ENCODE results near the gene CCDC190. TPM values are rescaled to one million over a fixed set of nuclear protein-coding genes. Genes with fewer than 3 reads are reported as not detected.
A peak's percentile ranks its signal among the peaks of the same experiment; 100 is the strongest.

Gene CCDC190
- polyA plus RNA-seq, 1 of the 3 experiments (the other 2 are of a cell fraction): 0.21 TPM

DNA sequence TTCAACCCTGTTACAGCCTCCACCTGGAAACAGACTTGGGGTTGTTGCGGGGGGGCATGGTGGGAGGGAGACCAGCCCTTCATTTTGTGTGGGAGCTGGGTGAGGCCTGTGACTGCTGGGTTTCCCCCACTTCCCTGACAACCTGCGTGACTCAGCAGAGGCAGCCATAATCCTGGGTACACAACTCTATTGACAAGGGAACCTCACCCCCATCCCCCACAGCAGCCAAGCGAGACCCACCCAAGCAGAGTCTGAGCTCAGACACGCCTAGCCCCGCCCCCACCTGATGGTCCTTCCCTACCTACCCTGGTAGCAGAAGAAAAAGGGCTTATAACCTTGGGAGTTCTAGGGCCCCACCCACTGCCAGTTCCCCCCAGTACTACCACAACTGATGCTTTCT, 8.0 kb upstream of the CCDC190 start:
- H3K9me2 ChIP-seq: no peaks in the 10 kb centered on the region
- ChIA-PET POLR2A (no interaction called here), CTCF (interaction anchor here (1.6 to 2.1 kb wide), 2 partner anchors 15 to 21 kb away, joined by 5 to 6 read pairs; no protein-coding TSS in a partner anchor)
- H3K79me2 ChIP-seq (ENCODE audit: insufficient read depth): no peaks in the 10 kb centered on the region
- no peak for DNase-seq
- peaks cover 9% of the 10 kb centered on the region for H3K9me3 ChIP-seq
- WGBS (ENCODE audit: low lambda C conversion rate): 84% methylated on average over 4 of the region's 5 CpGs
- TF ChIP-seq, protein P1, sequence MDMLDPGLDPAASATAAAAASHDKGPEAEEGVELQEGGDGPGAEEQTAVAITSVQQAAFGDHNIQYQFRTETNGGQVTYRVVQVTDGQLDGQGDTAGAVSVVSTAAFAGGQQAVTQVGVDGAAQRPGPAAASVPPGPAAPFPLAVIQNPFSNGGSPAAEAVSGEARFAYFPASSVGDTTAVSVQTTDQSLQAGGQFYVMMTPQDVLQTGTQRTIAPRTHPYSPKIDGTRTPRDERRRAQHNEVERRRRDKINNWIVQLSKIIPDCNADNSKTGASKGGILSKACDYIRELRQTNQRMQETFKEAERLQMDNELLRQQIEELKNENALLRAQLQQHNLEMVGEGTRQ (IDR thresholded peaks at IDR 0.05; ENCODE audit: borderline replicate concordance, low read depth, low read length): no peak
- TF ChIP-seq POLR2AphosphoS5 (IDR thresholded peaks at IDR 0.05; ENCODE audit: low read depth, low read length): no peak
- H3K27ac ChIP-seq (ENCODE audit: low read depth in 2 of 2, low read length in 1 of 2): no peak overlapping the region
- H3K4me3 ChIP-seq (ENCODE audit: low read depth in 2 of 2, low read length in 1 of 2): no peak overlapping the region
- no peaks in the 10 kb centered on the region for H4K20me1 ChIP-seq (ENCODE audit: insufficient read depth)
- H3K27me3 ChIP-seq (ENCODE audit: insufficient read depth): no peaks in the 10 kb centered on the region
- peaks cover 3% of the 10 kb centered on the region for H3F3A ChIP-seq (replicated peaks; ENCODE audit: insufficient read depth)
- H3K4me1 ChIP-seq (ENCODE audit: control insufficient read depth in 1 of 2, insufficient read depth in 2 of 2, low read depth in 1 of 2, low read length in 1 of 2): peaks cover 0 to 1% of the 10 kb centered on the region in 2 experiments; a peak in 1 of 4 replicates
- no peak overlapping the region for H3K9ac ChIP-seq
- peaks cover 0 to 8% of the 10 kb centered on the region in 2 experiments for H3K36me3 ChIP-seq (replicated peaks in 1 of 2; ENCODE audit: control insufficient read depth in 1 of 2, insufficient read depth in 2 of 2, low read length in 1 of 2)
- H3K4me2 ChIP-seq: no peak overlapping the region
- no peak overlapping the region for H2AFZ ChIP-seq (ENCODE audit: low read depth)

DNA sequence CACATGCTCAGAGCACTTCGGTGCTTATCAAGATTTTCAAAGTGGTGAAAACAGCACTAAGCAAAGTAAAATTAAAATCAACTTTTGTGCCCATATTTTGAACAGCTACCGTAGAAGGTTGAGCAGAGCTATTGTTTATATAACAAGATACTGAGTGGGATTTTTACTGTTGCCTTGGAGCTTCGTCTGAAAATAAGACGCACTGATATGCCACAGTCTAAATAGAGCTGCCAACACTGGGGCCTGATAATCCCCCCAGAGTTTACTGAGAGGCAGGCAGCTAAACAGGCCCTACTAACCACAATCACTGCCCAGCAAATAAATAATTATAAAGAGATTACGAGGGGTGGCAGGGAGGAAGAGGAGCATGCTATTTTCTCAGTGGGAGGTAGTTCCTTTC, 650 bp upstream of the CCDC190 start:
- no peak overlapping the region for H3K4me3 ChIP-seq (ENCODE audit: low read depth in 2 of 2, low read length in 1 of 2)
- H3K4me2 ChIP-seq: no peak overlapping the region
- H3K36me3 ChIP-seq (replicated peaks in 1 of 2; ENCODE audit: control insufficient read depth in 1 of 2, insufficient read depth in 2 of 2, low read length in 1 of 2): peaks cover 0 to 8% of the 10 kb centered on the region in 2 experiments
- no peaks in the 10 kb centered on the region; the same call in 1 of the 2 replicates for H3K9me3 ChIP-seq
- no peak overlapping the region for H3K27ac ChIP-seq (ENCODE audit: low read depth in 2 of 2, low read length in 1 of 2)
- no peaks in the 10 kb centered on the region for H3K9me2 ChIP-seq
- 91% methylated on average over 5 of the region's 5 CpGs for WGBS (ENCODE audit: low lambda C conversion rate)
- ChIA-PET CTCF (interaction anchor here (1.4 to 3.4 kb wide), 3 partner anchors 12 to 454 kb away, joined by 3 to 23 read pairs (median 13); no protein-coding TSS in a partner anchor), POLR2A (interaction anchor here (1.0 kb wide), 1 partner anchor 215 kb away, joined by 3 read pairs; no protein-coding TSS in a partner anchor)
- peaks cover 3 to 30% of the 10 kb centered on the region in 2 experiments; a peak in 2 of 4 replicates for H3K4me1 ChIP-seq (ENCODE audit: control insufficient read depth in 1 of 2, insufficient read depth in 2 of 2, low read depth in 1 of 2, low read length in 1 of 2)
- H3K79me2 ChIP-seq (ENCODE audit: insufficient read depth): no peaks in the 10 kb centered on the region
- no peaks in the 10 kb centered on the region for H3K27me3 ChIP-seq (ENCODE audit: insufficient read depth)
- peak overlapping the region; percentile 45; the same call in 1 of the 2 replicates for H2AFZ ChIP-seq (ENCODE audit: low read depth)
- no peak overlapping the region for H3K9ac ChIP-seq
- peaks cover 13% of the 10 kb centered on the region for H3F3A ChIP-seq (replicated peaks; ENCODE audit: insufficient read depth)
- no peak for DNase-seq
- H4K20me1 ChIP-seq (ENCODE audit: insufficient read depth): no peaks in the 10 kb centered on the region
- no peak for TF ChIP-seq RAD21 (IDR thresholded peaks at IDR 0.05; ENCODE audit: low read length)
- TF ChIP-seq, protein P2, sequence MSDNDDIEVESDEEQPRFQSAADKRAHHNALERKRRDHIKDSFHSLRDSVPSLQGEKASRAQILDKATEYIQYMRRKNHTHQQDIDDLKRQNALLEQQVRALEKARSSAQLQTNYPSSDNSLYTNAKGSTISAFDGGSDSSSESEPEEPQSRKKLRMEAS (IDR thresholded peaks at IDR 0.05; ENCODE audit: low read depth): no peak
- TF ChIP-seq SIN3A (IDR thresholded peaks at IDR 0.05; ENCODE audit: borderline replicate concordance, low read depth, low read length): no peak
- TF ChIP-seq, protein P3, sequence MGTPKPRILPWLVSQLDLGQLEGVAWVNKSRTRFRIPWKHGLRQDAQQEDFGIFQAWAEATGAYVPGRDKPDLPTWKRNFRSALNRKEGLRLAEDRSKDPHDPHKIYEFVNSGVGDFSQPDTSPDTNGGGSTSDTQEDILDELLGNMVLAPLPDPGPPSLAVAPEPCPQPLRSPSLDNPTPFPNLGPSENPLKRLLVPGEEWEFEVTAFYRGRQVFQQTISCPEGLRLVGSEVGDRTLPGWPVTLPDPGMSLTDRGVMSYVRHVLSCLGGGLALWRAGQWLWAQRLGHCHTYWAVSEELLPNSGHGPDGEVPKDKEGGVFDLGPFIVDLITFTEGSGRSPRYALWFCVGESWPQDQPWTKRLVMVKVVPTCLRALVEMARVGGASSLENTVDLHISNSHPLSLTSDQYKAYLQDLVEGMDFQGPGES (IDR thresholded peaks at IDR 0.05; ENCODE audit: low read depth, low read length): no peak
- no peak for TF ChIP-seq MEF2A (IDR thresholded peaks at IDR 0.05; ENCODE audit: borderline replicate concordance, low read depth)
- no peak for TF ChIP-seq FOSL2 (IDR thresholded peaks at IDR 0.05; ENCODE audit: borderline replicate concordance, low read depth)
- no peak for TF ChIP-seq NRF1 (IDR thresholded peaks at IDR 0.05; ENCODE audit: low read depth, low read length)
- TF ChIP-seq, protein P4, sequence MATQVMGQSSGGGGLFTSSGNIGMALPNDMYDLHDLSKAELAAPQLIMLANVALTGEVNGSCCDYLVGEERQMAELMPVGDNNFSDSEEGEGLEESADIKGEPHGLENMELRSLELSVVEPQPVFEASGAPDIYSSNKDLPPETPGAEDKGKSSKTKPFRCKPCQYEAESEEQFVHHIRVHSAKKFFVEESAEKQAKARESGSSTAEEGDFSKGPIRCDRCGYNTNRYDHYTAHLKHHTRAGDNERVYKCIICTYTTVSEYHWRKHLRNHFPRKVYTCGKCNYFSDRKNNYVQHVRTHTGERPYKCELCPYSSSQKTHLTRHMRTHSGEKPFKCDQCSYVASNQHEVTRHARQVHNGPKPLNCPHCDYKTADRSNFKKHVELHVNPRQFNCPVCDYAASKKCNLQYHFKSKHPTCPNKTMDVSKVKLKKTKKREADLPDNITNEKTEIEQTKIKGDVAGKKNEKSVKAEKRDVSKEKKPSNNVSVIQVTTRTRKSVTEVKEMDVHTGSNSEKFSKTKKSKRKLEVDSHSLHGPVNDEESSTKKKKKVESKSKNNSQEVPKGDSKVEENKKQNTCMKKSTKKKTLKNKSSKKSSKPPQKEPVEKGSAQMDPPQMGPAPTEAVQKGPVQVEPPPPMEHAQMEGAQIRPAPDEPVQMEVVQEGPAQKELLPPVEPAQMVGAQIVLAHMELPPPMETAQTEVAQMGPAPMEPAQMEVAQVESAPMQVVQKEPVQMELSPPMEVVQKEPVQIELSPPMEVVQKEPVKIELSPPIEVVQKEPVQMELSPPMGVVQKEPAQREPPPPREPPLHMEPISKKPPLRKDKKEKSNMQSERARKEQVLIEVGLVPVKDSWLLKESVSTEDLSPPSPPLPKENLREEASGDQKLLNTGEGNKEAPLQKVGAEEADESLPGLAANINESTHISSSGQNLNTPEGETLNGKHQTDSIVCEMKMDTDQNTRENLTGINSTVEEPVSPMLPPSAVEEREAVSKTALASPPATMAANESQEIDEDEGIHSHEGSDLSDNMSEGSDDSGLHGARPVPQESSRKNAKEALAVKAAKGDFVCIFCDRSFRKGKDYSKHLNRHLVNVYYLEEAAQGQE (IDR thresholded peaks at IDR 0.05; ENCODE audit: low read depth, low read length): no peak
- no peak for TF ChIP-seq TEAD4 (IDR thresholded peaks at IDR 0.05; ENCODE audit: borderline replicate concordance, insufficient read depth)
- TF ChIP-seq FOXM1 (IDR thresholded peaks at IDR 0.05; ENCODE audit: low read depth): no peak
- TF ChIP-seq YY1 (IDR thresholded peaks at IDR 0.05; ENCODE audit: low read depth): no peak
- TF ChIP-seq EP300 (IDR thresholded peaks at IDR 0.05; ENCODE audit: borderline replicate concordance in 1 of 2, low read depth in 1 of 2, low read length in 1 of 2): no peak
- TF ChIP-seq, protein P1 (IDR thresholded peaks at IDR 0.05; ENCODE audit: borderline replicate concordance, low read depth, low read length): no peak
- TF ChIP-seq SMC3 (IDR thresholded peaks at IDR 0.05; ENCODE audit: low read depth, low read length): no peak
- no peak for TF ChIP-seq ELF1 (IDR thresholded peaks at IDR 0.05)
- TF ChIP-seq GABPA (IDR thresholded peaks at IDR 0.05; ENCODE audit: low read depth): no peak
- TF ChIP-seq NFIC (IDR thresholded peaks at IDR 0.05; ENCODE audit: borderline replicate concordance): no peak
- TF ChIP-seq TCF12 (IDR thresholded peaks at IDR 0.05): no peak
- no peak for TF ChIP-seq GATA2 (CRISPR knock-in tag; IDR thresholded peaks at IDR 0.05)

Measured in SK-N-SH (cell line).